RWPE1 (cell line): Measurements from ENCODE around the gene SCAMP2.
A peak's percentile ranks its signal among the peaks of the same experiment; 100 is the strongest.

Experiments
- CTCF ChIA-PET: fragments of 350-600 bp; sonication (Branson Sonifier 250); formaldehyde crosslinking; extraction: SDS; loops from one replicate; lab custom pipeline; 2021; lab: Yijun Ruan, JAX
- POLR2A ChIA-PET: fragments of 400-600 bp; formaldehyde crosslinking; extraction: SDS; loops from one replicate; lab custom pipeline; 2020; ENCODE audit warnings: antibody characterized with exemption; ENCODE audit not compliant: low non-redundant PET; lab: Yijun Ruan, JAX
- DNase-seq: peaks from one replicate; pipeline ENCODE4 v3.0.0; 2012; ENCODE audit warnings: low spot score
- H3K27ac ChIP-seq: fragments of 450-650 bp; 2 replicates; pipeline ENCODE4 v1.5.1; 2017
- CTCF ChIP-seq: fragments of 450-650 bp; conservative IDR thresholded peaks from 2 replicates; pipeline ENCODE4 v1.5.1; 2017; ENCODE audit warnings: low read depth, mild to moderate bottlenecking

SCAMP2 gene

DNA sequence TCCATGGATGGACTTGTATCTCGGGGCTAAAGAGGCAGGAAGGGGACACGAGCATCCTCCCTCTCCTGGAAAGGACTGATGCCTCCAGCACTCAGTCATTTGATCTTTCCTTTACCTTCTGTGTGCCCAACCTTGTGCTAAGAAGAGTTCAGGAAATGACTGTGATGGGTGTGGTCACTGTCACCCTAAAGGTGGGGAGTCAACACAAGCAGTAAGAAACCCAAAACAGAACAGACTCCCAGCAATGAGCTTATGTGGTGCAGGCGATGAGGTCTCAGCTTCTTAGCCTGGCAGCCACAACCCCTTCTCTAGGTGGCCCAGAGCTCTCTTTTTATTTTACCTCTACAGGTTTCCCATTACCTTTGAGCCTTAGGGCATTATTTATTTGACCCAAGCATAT lies 20.5 kb upstream of the SCAMP2 start:
- peak overlapping the region; percentile 42 for H3K27ac ChIP-seq
- ChIA-PET POLR2A (interaction anchor here (0.7 kb wide), 1 partner anchor 434 kb away, joined by 3 read pairs; no protein-coding TSS in a partner anchor), CTCF (no interaction called here)
- no peak for DNase-seq
- TF ChIP-seq CTCF: no peak

GRCh38 chr15:74892931-74893330 lies 19.8 kb upstream of the SCAMP2 start:
- CTCF ChIA-PET: interaction anchor here (1.9 kb wide), 1 partner anchor 9 kb away, joined by 11 read pairs; no protein-coding TSS in a partner anchor
- peak overlapping the region; percentile 42 for H3K27ac ChIP-seq
- POLR2A ChIA-PET: no interaction called here
- TF ChIP-seq CTCF: no peak
- no peak for DNase-seq

DNA sequence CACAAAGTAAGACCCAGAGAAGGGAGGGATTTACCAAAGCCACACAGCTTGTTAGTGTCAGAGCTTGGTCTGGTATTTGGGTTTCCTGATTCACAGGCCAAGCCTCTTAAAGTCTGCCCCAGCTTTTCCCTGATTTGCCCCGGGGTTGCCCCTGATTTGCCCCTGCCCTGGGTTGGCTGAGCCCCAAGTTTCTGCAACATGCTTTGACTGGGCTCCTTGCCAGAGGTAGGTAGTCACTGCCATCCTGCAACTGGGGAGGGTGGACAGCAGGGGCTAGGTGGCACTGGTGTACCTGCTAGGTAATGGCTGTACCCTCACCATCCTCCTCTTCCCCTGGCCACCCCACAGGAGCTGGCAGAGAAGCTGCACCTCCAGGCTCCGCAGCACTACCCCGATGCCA lies 19.1 kb upstream of the SCAMP2 start:
- ChIA-PET CTCF (interaction anchor here (1.9 kb wide), 1 partner anchor 10 kb away, joined by 11 read pairs; no protein-coding TSS in a partner anchor), POLR2A (no interaction called here)
- no peak for TF ChIP-seq CTCF
- peak; percentile 57 for DNase-seq
- peak overlapping the region; percentile 42 for H3K27ac ChIP-seq

GRCh38 chr15:74891469-74891868 lies 18.3 kb upstream of the SCAMP2 start:
- DNase-seq: no peak
- ChIA-PET CTCF (interaction anchor here (1.9 kb wide), 1 partner anchor 10 kb away, joined by 11 read pairs; no protein-coding TSS in a partner anchor), POLR2A (interaction anchor here (0.6 kb wide), 1 partner anchor 19 kb away, joined by 3 read pairs; no protein-coding TSS in a partner anchor)
- H3K27ac ChIP-seq: peak overlapping the region; percentile 15; the same call in 1 of the 2 replicates
- no peak for TF ChIP-seq CTCF

GRCh38 chr15:74890665-74890960 lies 17.4 kb upstream of the SCAMP2 start:
- POLR2A ChIA-PET: no interaction called here
- TF ChIP-seq CTCF: no peak
- peak; percentile 22 for DNase-seq
- CTCF ChIA-PET: interaction anchor here (0.6 kb wide), 1 partner anchor 83 kb away, joined by 4 read pairs; no protein-coding TSS in a partner anchor
- H3K27ac ChIP-seq: peak overlapping the region; percentile 71

- POLR2A ChIA-PET: no interaction called here
- DNase-seq: peak; percentile 94
- CTCF ChIA-PET: interaction anchor here (0.6 to 1.5 kb wide), 4 partner anchors 11 to 119 kb away, joined by 3 to 5 read pairs (median 4); no protein-coding TSS in a partner anchor
- peak within 1 kb of the TSS; percentile 71 for H3K27ac ChIP-seq
- no peak for TF ChIP-seq CTCF
Measured at GRCh38 chr15:74889883-74890664, 16.9 kb upstream of the SCAMP2 start, which contains the start of gene MPI. Gene MPI, plus strand, starts transcription at chr15:74890042. Its CDS starts 32 bp downstream, at chr15:74890074.
